Loucy (cell line): ENCODE results near the gene CTSK.

ENCODE experiments used
- H2AFZ ChIP-seq: fragments of 200-600 bp; sonication (generic); 2 replicates; pipeline ENCODE4 v1.6.0; 2016; ENCODE audit warnings: antibody characterized with exemption, mild to moderate bottlenecking, low read length, moderate library complexity
- H3F3A ChIP-seq: fragments of 200-600 bp; 2 replicates; pipeline ENCODE4 v1.6.0; 2016; ENCODE audit warnings: antibody characterized with exemption, low read depth, mild to moderate bottlenecking
- H3K27me3 ChIP-seq: fragments of 200-600 bp; sonication (generic); 2 replicates; pipeline ENCODE4 v1.6.1; 2014; ENCODE audit warnings: low read length, mild to moderate bottlenecking; ENCODE audit not compliant: insufficient read depth, poor library complexity, severe bottlenecking
- H3K36me3 ChIP-seq: fragments of 200-600 bp; sonication (generic); 2 replicates; pipeline ENCODE4 v1.6.1; 2016; ENCODE audit warnings: low read length; ENCODE audit not compliant: insufficient read depth
- H3K4me1 ChIP-seq: fragments of 200-600 bp; sonication (generic); 2 replicates; pipeline ENCODE4 v1.5.1; 2014; ENCODE audit warnings: low read length, mild to moderate bottlenecking; ENCODE audit not compliant: insufficient read depth, poor library complexity, severe bottlenecking
- H3K4me2 ChIP-seq: fragments of 200-600 bp; sonication (generic); 2 replicates; pipeline ENCODE4 v1.6.0; 2014; ENCODE audit warnings: antibody characterized with exemption, low read length, low read depth, mild to moderate bottlenecking; ENCODE audit not compliant: poor library complexity, severe bottlenecking
- H3K4me3 ChIP-seq: fragments of 200-600 bp; sonication (generic); 2 replicates; pipeline ENCODE4 v1.5.1; 2014; ENCODE audit warnings: low read length, mild to moderate bottlenecking, mixed read lengths; ENCODE audit not compliant: poor library complexity, severe bottlenecking
- H3K79me2 ChIP-seq: fragments of 200-600 bp; sonication (generic); 2 replicates; pipeline ENCODE4 v1.6.1; 2014; ENCODE audit warnings: low read length; ENCODE audit not compliant: insufficient read depth
- H3K9ac ChIP-seq: fragments of 200-600 bp; sonication (generic); 2 replicates; pipeline ENCODE4 v1.6.0; 2014; ENCODE audit warnings: mild to moderate bottlenecking, low read depth, low read length, moderate library complexity; ENCODE audit not compliant: poor library complexity, severe bottlenecking
- H3K9me2 ChIP-seq: fragments of 200-600 bp; sonication (generic); replicated peaks from 2 replicates; pipeline ENCODE4 v1.6.1; 2016; ENCODE audit warnings: low read depth, low read length, mixed read lengths
- H3K9me3 ChIP-seq: fragments of 200-600 bp; sonication (generic); 2 replicates; pipeline ENCODE4 v1.6.1; 2014; ENCODE audit warnings: mild to moderate bottlenecking, antibody characterized with exemption, low read length, low read depth; ENCODE audit not compliant: insufficient read depth
- H4K20me1 ChIP-seq: fragments of 200-600 bp; sonication (generic); 2 replicates; pipeline ENCODE4 v1.6.0; 2014; ENCODE audit warnings: antibody characterized with exemption, low read length, mild to moderate bottlenecking; ENCODE audit not compliant: insufficient read depth, poor library complexity, severe bottlenecking
- EZH2phosphoT487 ChIP-seq: fragments of 200-600 bp; IDR thresholded peaks from 2 replicates; pipeline ENCODE4 v1.6.1; 2018; ENCODE audit warnings: antibody characterized with exemption, mild to moderate bottlenecking, moderate library complexity, borderline replicate concordance
- TF ChIP-seq, protein P1 (sequence below): fragments of 200-600 bp; sonication (generic); conservative IDR thresholded peaks from 2 replicates; pipeline ENCODE4 v1.5.1; 2014; ENCODE audit warnings: mild to moderate bottlenecking, antibody characterized with exemption, low read length

Gene CTSK

GRCh38 chr1:150765296-150765976 is 42.6 kb downstream of the CTSK start, which contains the start of gene CTSS:
CTSS (minus strand) TSS chr1:150765778; CDS start chr1:150764763, 1,015 bp downstream.
- Histone ChIP-seq H3K9me3 (no peaks in the 10 kb centered on the region; the same call in 1 of the 2 replicates), H3K4me2 (peak within 1 kb of the TSS; percentile 72), H3K36me3 (no peaks in the 10 kb centered on the region), H3F3A (0 out of 2 replicates have a peak, but pooled peaks cover 3% of the 10 kb centered on the region), H3K79me2 (no peaks in the 10 kb centered on the region), H3K4me1 (peaks cover 33% of the 10 kb centered on the region), H3K9me2 (no peaks in the 10 kb centered on the region), H4K20me1 (no peaks in the 10 kb centered on the region), H3K9ac (peak within 1 kb of the TSS; percentile 59), H3K4me3 (peak within 1 kb of the TSS; percentile 69), H3K27me3 (no peaks in the 10 kb centered on the region), H2AFZ (peak within 1 kb of the TSS; percentile 98)
- TF ChIP-seq EZH2phosphoT487, result no peak
- TF ChIP-seq, protein P1, sequence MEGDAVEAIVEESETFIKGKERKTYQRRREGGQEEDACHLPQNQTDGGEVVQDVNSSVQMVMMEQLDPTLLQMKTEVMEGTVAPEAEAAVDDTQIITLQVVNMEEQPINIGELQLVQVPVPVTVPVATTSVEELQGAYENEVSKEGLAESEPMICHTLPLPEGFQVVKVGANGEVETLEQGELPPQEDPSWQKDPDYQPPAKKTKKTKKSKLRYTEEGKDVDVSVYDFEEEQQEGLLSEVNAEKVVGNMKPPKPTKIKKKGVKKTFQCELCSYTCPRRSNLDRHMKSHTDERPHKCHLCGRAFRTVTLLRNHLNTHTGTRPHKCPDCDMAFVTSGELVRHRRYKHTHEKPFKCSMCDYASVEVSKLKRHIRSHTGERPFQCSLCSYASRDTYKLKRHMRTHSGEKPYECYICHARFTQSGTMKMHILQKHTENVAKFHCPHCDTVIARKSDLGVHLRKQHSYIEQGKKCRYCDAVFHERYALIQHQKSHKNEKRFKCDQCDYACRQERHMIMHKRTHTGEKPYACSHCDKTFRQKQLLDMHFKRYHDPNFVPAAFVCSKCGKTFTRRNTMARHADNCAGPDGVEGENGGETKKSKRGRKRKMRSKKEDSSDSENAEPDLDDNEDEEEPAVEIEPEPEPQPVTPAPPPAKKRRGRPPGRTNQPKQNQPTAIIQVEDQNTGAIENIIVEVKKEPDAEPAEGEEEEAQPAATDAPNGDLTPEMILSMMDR, result no peak

- Histone ChIP-seq H3K9me2 (no peaks in the 10 kb centered on the region), H2AFZ (peak overlapping the region; percentile 98; the same call in 1 of the 2 replicates), H3K9me3 (no peaks in the 10 kb centered on the region; the same call in 1 of the 2 replicates), H3K4me2 (peak overlapping the region; percentile 72), H3K9ac (peak overlapping the region; percentile 59), H4K20me1 (no peaks in the 10 kb centered on the region), H3K27me3 (no peaks in the 10 kb centered on the region), H3K79me2 (no peaks in the 10 kb centered on the region), H3K4me1 (peaks cover 33% of the 10 kb centered on the region), H3F3A (0 out of 2 replicates have a peak, but pooled peaks cover 3% of the 10 kb centered on the region), H3K36me3 (no peaks in the 10 kb centered on the region), H3K4me3 (peak overlapping the region; percentile 69)
- TF ChIP-seq, protein P1, result no peak
These were observed 43.4 kb downstream of the CTSK start for GRCh38 chr1:150764617-150765101.

- no peak overlapping the region for H3K9ac ChIP-seq
- H2AFZ ChIP-seq, result no peak overlapping the region
- H3K9me3 ChIP-seq, result no peaks in the 10 kb centered on the region; the same call in 1 of the 2 replicates
- no peaks in the 10 kb centered on the region for H3K9me2 ChIP-seq
- peaks cover 33% of the 10 kb centered on the region for H3K4me1 ChIP-seq
- 0 out of 2 replicates have a peak, but pooled peaks cover 3% of the 10 kb centered on the region for H3F3A ChIP-seq
- no peak overlapping the region for H3K4me3 ChIP-seq
- H3K36me3 ChIP-seq, result no peaks in the 10 kb centered on the region
- peak overlapping the region; percentile 54 for H3K4me2 ChIP-seq
- no peaks in the 10 kb centered on the region for H3K79me2 ChIP-seq
- TF ChIP-seq, protein P1, result no peak
- TF ChIP-seq EZH2phosphoT487, result no peak
- no peaks in the 10 kb centered on the region for H3K27me3 ChIP-seq
- no peaks in the 10 kb centered on the region for H4K20me1 ChIP-seq
These were observed 45.0 kb downstream of the CTSK start for GRCh38 chr1:150763018-150763417.
